HEK293 (cell line): ENCODE results near the gene STX2.

ENCODE experiments used
- SCRT1 ChIP-seq: fragments of 450-650 bp; formaldehyde crosslinking; IDR thresholded peaks from 2 replicates; pipeline ENCODE4 v1.5.1; 2016; ENCODE audit warnings: missing biosample characterization, missing genetic modification characterization, borderline replicate concordance
- SP2 ChIP-seq: fragments of 450-650 bp; formaldehyde crosslinking; IDR thresholded peaks from 2 replicates; pipeline ENCODE4 v1.5.1; 2016; ENCODE audit warnings: missing biosample characterization, missing genetic modification characterization
- SP3 ChIP-seq: fragments of 450-650 bp; formaldehyde crosslinking; IDR thresholded peaks from 2 replicates; pipeline ENCODE4 v1.5.1; 2016; ENCODE audit warnings: missing biosample characterization, missing genetic modification characterization
- YY2 ChIP-seq: fragments of 450-650 bp; formaldehyde crosslinking; IDR thresholded peaks from 2 replicates; pipeline ENCODE4 v1.5.1; 2016; ENCODE audit warnings: missing biosample characterization, missing genetic modification characterization
- ZNF174 ChIP-seq: fragments of 450-650 bp; formaldehyde crosslinking; IDR thresholded peaks from 2 replicates; pipeline ENCODE4 v1.5.0; 2017; ENCODE audit warnings: missing biosample characterization, mild to moderate bottlenecking, missing genetic modification characterization
- ZNF211 ChIP-seq: fragments of 450-650 bp; formaldehyde crosslinking; IDR thresholded peaks from 2 replicates; pipeline ENCODE4 v1.5.1; 2016; ENCODE audit warnings: low read depth, missing biosample characterization, missing genetic modification characterization
- ZNF214 ChIP-seq: fragments of 450-650 bp; formaldehyde crosslinking; IDR thresholded peaks from 2 replicates; pipeline ENCODE4 v1.5.1; 2017; ENCODE audit warnings: missing biosample characterization, mild to moderate bottlenecking, missing genetic modification characterization, borderline replicate concordance
- ZNF266 ChIP-seq: fragments of 450-650 bp; formaldehyde crosslinking; IDR thresholded peaks from 2 replicates; pipeline ENCODE4 v1.5.1; 2016; ENCODE audit warnings: missing biosample characterization, missing genetic modification characterization, low read depth
- ZNF37A ChIP-seq: fragments of 450-650 bp; IDR thresholded peaks from 2 replicates; pipeline ENCODE4 v1.5.1; 2018; ENCODE audit warnings: missing biosample characterization, missing genetic modification characterization
- ZNF488 ChIP-seq: fragments of 450-650 bp; formaldehyde crosslinking; IDR thresholded peaks from 2 replicates; pipeline ENCODE4 v1.5.1; 2016; ENCODE audit warnings: missing biosample characterization, missing genetic modification characterization
- ZNF521 ChIP-seq: fragments of 450-650 bp; formaldehyde crosslinking; IDR thresholded peaks from 2 replicates; pipeline ENCODE4 v1.5.1; 2017; ENCODE audit warnings: missing biosample characterization, mild to moderate bottlenecking, missing genetic modification characterization
- ZNF530 ChIP-seq: fragments of 450-650 bp; formaldehyde crosslinking; IDR thresholded peaks from 2 replicates; pipeline ENCODE4 v1.5.1; 2016; ENCODE audit warnings: low read depth, missing biosample characterization, missing genetic modification characterization
- ZNF623 ChIP-seq: fragments of 450-650 bp; formaldehyde crosslinking; IDR thresholded peaks from 2 replicates; pipeline ENCODE4 v1.5.1; 2016; ENCODE audit warnings: missing biosample characterization, missing genetic modification characterization
- ZSCAN5A ChIP-seq: fragments of 450-650 bp; formaldehyde crosslinking; IDR thresholded peaks from 2 replicates; pipeline ENCODE4 v1.5.1; 2016; ENCODE audit warnings: missing biosample characterization, missing genetic modification characterization
- TF ChIP-seq, protein P1 (sequence below): fragments of 450-650 bp; formaldehyde crosslinking; IDR thresholded peaks from 2 replicates; pipeline ENCODE4 v1.5.1; 2016; ENCODE audit warnings: missing biosample characterization, missing genetic modification characterization
- TF ChIP-seq, protein P2 (sequence below): fragments of 450-650 bp; formaldehyde crosslinking; IDR thresholded peaks from 2 replicates; pipeline ENCODE4 v1.5.1; 2017; ENCODE audit warnings: missing biosample characterization, missing genetic modification characterization
- TF ChIP-seq, protein P3 (sequence below): fragments of 450-650 bp; formaldehyde crosslinking; IDR thresholded peaks from 2 replicates; pipeline ENCODE4 v1.5.1; 2016; ENCODE audit warnings: missing biosample characterization, missing genetic modification characterization
- TF ChIP-seq, protein P4 (sequence below): fragments of 450-650 bp; formaldehyde crosslinking; IDR thresholded peaks from 2 replicates; pipeline ENCODE4 v1.5.0; 2017; ENCODE audit warnings: missing biosample characterization, missing genetic modification characterization, borderline replicate concordance
- TF ChIP-seq, protein P5 (sequence below): fragments of 450-650 bp; formaldehyde crosslinking; IDR thresholded peaks from 2 replicates; pipeline ENCODE4 v1.5.1; 2016; ENCODE audit warnings: missing biosample characterization, missing genetic modification characterization
- TF ChIP-seq, protein P6 (sequence below): fragments of 450-650 bp; formaldehyde crosslinking; IDR thresholded peaks from 2 replicates; pipeline ENCODE4 v1.5.1; 2016; ENCODE audit warnings: missing biosample characterization, missing genetic modification characterization
- TF ChIP-seq, protein P7 (sequence below): sonication (generic); formaldehyde crosslinking; IDR thresholded peaks from 2 replicates; pipeline ENCODE4 v1.8.1; 2022; ENCODE audit warnings: mild to moderate bottlenecking, moderate library complexity, missing genetic modification reagents

Gene STX2

GRCh38 chr12:130838951-130839769 is at the start of gene STX2 (continued):
- TF ChIP-seq, protein P1, sequence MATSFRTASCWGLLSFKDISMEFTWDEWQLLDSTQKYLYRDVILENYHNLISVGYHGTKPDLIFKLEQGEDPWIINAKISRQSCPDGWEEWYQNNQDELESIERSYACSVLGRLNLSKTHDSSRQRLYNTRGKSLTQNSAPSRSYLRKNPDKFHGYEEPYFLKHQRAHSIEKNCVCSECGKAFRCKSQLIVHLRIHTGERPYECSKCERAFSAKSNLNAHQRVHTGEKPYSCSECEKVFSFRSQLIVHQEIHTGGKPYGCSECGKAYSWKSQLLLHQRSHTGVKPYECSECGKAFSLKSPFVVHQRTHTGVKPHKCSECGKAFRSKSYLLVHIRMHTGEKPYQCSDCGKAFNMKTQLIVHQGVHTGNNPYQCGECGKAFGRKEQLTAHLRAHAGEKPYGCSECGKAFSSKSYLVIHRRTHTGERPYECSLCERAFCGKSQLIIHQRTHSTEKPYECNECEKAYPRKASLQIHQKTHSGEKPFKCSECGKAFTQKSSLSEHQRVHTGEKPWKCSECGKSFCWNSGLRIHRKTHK (tag by site-specific recombination), result no peak
- TF ChIP-seq, protein P2, sequence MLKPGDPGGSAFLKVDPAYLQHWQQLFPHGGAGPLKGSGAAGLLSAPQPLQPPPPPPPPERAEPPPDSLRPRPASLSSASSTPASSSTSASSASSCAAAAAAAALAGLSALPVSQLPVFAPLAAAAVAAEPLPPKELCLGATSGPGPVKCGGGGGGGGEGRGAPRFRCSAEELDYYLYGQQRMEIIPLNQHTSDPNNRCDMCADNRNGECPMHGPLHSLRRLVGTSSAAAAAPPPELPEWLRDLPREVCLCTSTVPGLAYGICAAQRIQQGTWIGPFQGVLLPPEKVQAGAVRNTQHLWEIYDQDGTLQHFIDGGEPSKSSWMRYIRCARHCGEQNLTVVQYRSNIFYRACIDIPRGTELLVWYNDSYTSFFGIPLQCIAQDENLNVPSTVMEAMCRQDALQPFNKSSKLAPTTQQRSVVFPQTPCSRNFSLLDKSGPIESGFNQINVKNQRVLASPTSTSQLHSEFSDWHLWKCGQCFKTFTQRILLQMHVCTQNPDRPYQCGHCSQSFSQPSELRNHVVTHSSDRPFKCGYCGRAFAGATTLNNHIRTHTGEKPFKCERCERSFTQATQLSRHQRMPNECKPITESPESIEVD (tag by site-specific recombination), result no peak
- TF ChIP-seq ZNF211 (tag by site-specific recombination) (no peak), SP2 (peak; percentile 35), ZSCAN5A (tag by site-specific recombination) (no peak), ZNF488 (tag by site-specific recombination) (no peak), SP3 (tag by site-specific recombination) (peak; percentile 74), ZNF37A (tag by site-specific recombination) (no peak), ZNF266 (tag by site-specific recombination) (no peak), YY2 (no peak), ZNF214 (tag by site-specific recombination) (no peak), SCRT1 (no peak), ZNF623 (tag by site-specific recombination) (no peak), ZNF174 (tag by site-specific recombination) (no peak), ZNF521 (tag by site-specific recombination) (no peak), ZNF530 (no peak)
- TF ChIP-seq, protein P3, sequence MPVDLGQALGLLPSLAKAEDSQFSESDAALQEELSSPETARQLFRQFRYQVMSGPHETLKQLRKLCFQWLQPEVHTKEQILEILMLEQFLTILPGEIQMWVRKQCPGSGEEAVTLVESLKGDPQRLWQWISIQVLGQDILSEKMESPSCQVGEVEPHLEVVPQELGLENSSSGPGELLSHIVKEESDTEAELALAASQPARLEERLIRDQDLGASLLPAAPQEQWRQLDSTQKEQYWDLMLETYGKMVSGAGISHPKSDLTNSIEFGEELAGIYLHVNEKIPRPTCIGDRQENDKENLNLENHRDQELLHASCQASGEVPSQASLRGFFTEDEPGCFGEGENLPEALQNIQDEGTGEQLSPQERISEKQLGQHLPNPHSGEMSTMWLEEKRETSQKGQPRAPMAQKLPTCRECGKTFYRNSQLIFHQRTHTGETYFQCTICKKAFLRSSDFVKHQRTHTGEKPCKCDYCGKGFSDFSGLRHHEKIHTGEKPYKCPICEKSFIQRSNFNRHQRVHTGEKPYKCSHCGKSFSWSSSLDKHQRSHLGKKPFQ (tag by site-specific recombination), result peak; percentile 67; the same call in 1 of the 2 replicates
- TF ChIP-seq, protein P4, sequence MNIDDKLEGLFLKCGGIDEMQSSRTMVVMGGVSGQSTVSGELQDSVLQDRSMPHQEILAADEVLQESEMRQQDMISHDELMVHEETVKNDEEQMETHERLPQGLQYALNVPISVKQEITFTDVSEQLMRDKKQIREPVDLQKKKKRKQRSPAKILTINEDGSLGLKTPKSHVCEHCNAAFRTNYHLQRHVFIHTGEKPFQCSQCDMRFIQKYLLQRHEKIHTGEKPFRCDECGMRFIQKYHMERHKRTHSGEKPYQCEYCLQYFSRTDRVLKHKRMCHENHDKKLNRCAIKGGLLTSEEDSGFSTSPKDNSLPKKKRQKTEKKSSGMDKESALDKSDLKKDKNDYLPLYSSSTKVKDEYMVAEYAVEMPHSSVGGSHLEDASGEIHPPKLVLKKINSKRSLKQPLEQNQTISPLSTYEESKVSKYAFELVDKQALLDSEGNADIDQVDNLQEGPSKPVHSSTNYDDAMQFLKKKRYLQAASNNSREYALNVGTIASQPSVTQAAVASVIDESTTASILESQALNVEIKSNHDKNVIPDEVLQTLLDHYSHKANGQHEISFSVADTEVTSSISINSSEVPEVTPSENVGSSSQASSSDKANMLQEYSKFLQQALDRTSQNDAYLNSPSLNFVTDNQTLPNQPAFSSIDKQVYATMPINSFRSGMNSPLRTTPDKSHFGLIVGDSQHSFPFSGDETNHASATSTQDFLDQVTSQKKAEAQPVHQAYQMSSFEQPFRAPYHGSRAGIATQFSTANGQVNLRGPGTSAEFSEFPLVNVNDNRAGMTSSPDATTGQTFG (tag by site-specific recombination), result no peak
- TF ChIP-seq, protein P5, sequence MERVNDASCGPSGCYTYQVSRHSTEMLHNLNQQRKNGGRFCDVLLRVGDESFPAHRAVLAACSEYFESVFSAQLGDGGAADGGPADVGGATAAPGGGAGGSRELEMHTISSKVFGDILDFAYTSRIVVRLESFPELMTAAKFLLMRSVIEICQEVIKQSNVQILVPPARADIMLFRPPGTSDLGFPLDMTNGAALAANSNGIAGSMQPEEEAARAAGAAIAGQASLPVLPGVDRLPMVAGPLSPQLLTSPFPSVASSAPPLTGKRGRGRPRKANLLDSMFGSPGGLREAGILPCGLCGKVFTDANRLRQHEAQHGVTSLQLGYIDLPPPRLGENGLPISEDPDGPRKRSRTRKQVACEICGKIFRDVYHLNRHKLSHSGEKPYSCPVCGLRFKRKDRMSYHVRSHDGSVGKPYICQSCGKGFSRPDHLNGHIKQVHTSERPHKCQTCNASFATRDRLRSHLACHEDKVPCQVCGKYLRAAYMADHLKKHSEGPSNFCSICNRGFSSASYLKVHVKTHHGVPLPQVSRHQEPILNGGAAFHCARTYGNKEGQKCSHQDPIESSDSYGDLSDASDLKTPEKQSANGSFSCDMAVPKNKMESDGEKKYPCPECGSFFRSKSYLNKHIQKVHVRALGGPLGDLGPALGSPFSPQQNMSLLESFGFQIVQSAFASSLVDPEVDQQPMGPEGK (tag by site-specific recombination), result peak; percentile 47
- TF ChIP-seq, protein P6, sequence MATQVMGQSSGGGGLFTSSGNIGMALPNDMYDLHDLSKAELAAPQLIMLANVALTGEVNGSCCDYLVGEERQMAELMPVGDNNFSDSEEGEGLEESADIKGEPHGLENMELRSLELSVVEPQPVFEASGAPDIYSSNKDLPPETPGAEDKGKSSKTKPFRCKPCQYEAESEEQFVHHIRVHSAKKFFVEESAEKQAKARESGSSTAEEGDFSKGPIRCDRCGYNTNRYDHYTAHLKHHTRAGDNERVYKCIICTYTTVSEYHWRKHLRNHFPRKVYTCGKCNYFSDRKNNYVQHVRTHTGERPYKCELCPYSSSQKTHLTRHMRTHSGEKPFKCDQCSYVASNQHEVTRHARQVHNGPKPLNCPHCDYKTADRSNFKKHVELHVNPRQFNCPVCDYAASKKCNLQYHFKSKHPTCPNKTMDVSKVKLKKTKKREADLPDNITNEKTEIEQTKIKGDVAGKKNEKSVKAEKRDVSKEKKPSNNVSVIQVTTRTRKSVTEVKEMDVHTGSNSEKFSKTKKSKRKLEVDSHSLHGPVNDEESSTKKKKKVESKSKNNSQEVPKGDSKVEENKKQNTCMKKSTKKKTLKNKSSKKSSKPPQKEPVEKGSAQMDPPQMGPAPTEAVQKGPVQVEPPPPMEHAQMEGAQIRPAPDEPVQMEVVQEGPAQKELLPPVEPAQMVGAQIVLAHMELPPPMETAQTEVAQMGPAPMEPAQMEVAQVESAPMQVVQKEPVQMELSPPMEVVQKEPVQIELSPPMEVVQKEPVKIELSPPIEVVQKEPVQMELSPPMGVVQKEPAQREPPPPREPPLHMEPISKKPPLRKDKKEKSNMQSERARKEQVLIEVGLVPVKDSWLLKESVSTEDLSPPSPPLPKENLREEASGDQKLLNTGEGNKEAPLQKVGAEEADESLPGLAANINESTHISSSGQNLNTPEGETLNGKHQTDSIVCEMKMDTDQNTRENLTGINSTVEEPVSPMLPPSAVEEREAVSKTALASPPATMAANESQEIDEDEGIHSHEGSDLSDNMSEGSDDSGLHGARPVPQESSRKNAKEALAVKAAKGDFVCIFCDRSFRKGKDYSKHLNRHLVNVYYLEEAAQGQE (tag by site-specific recombination), result no peak
- TF ChIP-seq, protein P7, sequence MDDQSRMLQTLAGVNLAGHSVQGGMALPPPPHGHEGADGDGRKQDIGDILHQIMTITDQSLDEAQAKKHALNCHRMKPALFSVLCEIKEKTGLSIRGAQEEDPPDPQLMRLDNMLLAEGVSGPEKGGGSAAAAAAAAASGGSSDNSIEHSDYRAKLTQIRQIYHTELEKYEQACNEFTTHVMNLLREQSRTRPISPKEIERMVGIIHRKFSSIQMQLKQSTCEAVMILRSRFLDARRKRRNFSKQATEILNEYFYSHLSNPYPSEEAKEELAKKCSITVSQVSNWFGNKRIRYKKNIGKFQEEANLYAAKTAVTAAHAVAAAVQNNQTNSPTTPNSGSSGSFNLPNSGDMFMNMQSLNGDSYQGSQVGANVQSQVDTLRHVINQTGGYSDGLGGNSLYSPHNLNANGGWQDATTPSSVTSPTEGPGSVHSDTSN, result no peak
